GM12878 (cell line): Measurements from ENCODE around the gene DOCK1. TPM values are rescaled to one million over a fixed set of nuclear protein-coding genes. Genes with fewer than 3 reads are reported as not detected.

Experiments
- ATAC-seq: fragments of 200-7000 bp; cut with Tn5 transposase; 3 replicates; pipeline ENCODE4 v1.9.1; 2020; ENCODE audit warnings: mild to moderate bottlenecking, moderate library complexity
- BruUV-seq: library from RNA; stranded (reverse); fragments of 400-500 nt; replicated peaks from 2 replicates; lab custom pipeline; 2021; lab: Mats Ljungman, UMichigan
- CTCF ChIA-PET: fragments of 300-600 bp; sonication (Branson Sonifier 250); formaldehyde crosslinking; extraction: SDS; loops from one replicate; lab custom pipeline; 2021; ENCODE audit warnings: inconsistent platforms; lab: Yijun Ruan, JAX
- POLR2A ChIA-PET: fragments of 350-600 bp; formaldehyde crosslinking; extraction: SDS; loops from one replicate; lab custom pipeline; 2021; ENCODE audit warnings: inconsistent platforms; lab: Charles Lee
- RAD21 ChIA-PET: fragments of 300-600 bp; sonication (Branson Sonifier 250); formaldehyde crosslinking; loops from one replicate; lab custom pipeline; 2023; ENCODE audit warnings: antibody characterized with exemption; ENCODE audit not compliant: unreplicated experiment; lab: Charles Lee
- SMC1A ChIA-PET: fragments of 300-600 bp; sonication (Branson Sonifier 250); formaldehyde crosslinking; loops from one replicate; lab custom pipeline; 2023; ENCODE audit not compliant: unreplicated experiment, uncharacterized antibody; lab: Charles Lee
- DNase-seq: peaks from one replicate; pipeline ENCODE4 v3.0.0-alpha.2; 2011; ENCODE audit warnings: low read depth, low spot score
- FAIRE-seq: peaks from 3 replicates; lab custom pipeline; 2011; peaks lifted over from hg19 to GRCh38; lab: Jason Lieb, UNC
- H2AFZ ChIP-seq: 2 replicates; pipeline ENCODE4 v1.6.0; 2011; ENCODE audit warnings: low read depth, low read length, control low read depth; ENCODE audit not compliant: control insufficient read depth
- H3K27ac ChIP-seq: 2 replicates; pipeline ENCODE4 v1.5.1; 2011; ENCODE audit warnings: control low read depth; ENCODE audit not compliant: control insufficient read depth, insufficient read depth
- H3K27me3 ChIP-seq, 2 experiments: replicated peaks in 1 of 2; 2 replicates each; pipeline versions ENCODE4 v1.6.0 to v1.6.1; 2011; ENCODE audit warnings: low read length in 1 of 2; ENCODE audit not compliant: control insufficient read depth in 2 of 2, insufficient read depth in 2 of 2
- H3K36me3 ChIP-seq, 2 experiments: 2 replicates each; pipeline ENCODE4 v1.5.1; 2011; ENCODE audit warnings: low read length in 1 of 2; ENCODE audit not compliant: control insufficient read depth in 2 of 2, insufficient read depth in 2 of 2
- H3K4me1 ChIP-seq: 2 replicates; pipeline ENCODE4 v1.6.1; 2011; ENCODE audit warnings: mild to moderate bottlenecking, low read length, moderate library complexity, mixed read lengths; ENCODE audit not compliant: control insufficient read depth, insufficient read depth
- H3K4me2 ChIP-seq: 2 replicates; pipeline ENCODE4 v1.6.0; 2011; ENCODE audit warnings: control low read depth; ENCODE audit not compliant: control insufficient read depth, insufficient read depth
- H3K4me3 ChIP-seq: fragments of 200-600 bp; sonication (generic); 2 replicates; pipeline ENCODE4 v1.5.1; 2016
- H3K79me2 ChIP-seq: 2 replicates; pipeline ENCODE4 v1.6.0; 2011; ENCODE audit warnings: low read length; ENCODE audit not compliant: control insufficient read depth, insufficient read depth
- H3K9ac ChIP-seq: 2 replicates; pipeline ENCODE4 v1.8.0; 2011; ENCODE audit warnings: low read length, control low read depth, mixed read lengths; ENCODE audit not compliant: control insufficient read depth, insufficient read depth
- H3K9me3 ChIP-seq: replicated peaks from 3 replicates; pipeline ENCODE4 v1.5.1; 2011; ENCODE audit warnings: mild to moderate bottlenecking, low read length; ENCODE audit not compliant: control insufficient read depth, insufficient read depth
- H4K20me1 ChIP-seq: 2 replicates; pipeline ENCODE4 v1.6.0; 2011; ENCODE audit not compliant: control insufficient read depth, insufficient read depth
- BACH1 ChIP-seq: fragments of 450-650 bp; IDR thresholded peaks from 2 replicates; pipeline ENCODE4 v1.6.1; 2017; ENCODE audit warnings: mild to moderate bottlenecking, borderline replicate concordance
- CBX3 ChIP-seq: fragments of 200-600 bp; sonication (generic); IDR thresholded peaks from 2 replicates; pipeline ENCODE4 v1.6.1; 2016; ENCODE audit warnings: low read depth, borderline replicate concordance
- CEBPB ChIP-seq, 2 experiments: fragments of 150-350 bp in 1 of 2; IDR thresholded peaks; 2 replicates each; pipeline ENCODE4 v1.6.1; 2012 to 2014; ENCODE audit warnings: low read depth in 2 of 2, low read length in 2 of 2, borderline replicate concordance in 1 of 2, inconsistent platforms in 1 of 2
- HDAC2 ChIP-seq: fragments of 200-600 bp; sonication (generic); IDR thresholded peaks from 2 replicates; pipeline ENCODE4 v1.6.1; 2017
- KLF5 ChIP-seq: fragments of 450-650 bp; IDR thresholded peaks from 2 replicates; pipeline ENCODE4 v1.6.1; 2014; ENCODE audit warnings: mild to moderate bottlenecking; ENCODE audit not compliant: partially characterized antibody
- NKRF ChIP-seq: fragments of 450-650 bp; conservative IDR thresholded peaks from 2 replicates; pipeline ENCODE4 v1.6.1; 2017; ENCODE audit warnings: mild to moderate bottlenecking, moderate library complexity
- NR2C2 ChIP-seq: IDR thresholded peaks from 2 replicates; pipeline ENCODE4 v1.6.1; 2011; ENCODE audit warnings: borderline replicate concordance, low read depth; ENCODE audit not compliant: control insufficient read depth, insufficient read length
- PAX8 ChIP-seq: fragments of 450-650 bp; IDR thresholded peaks from 2 replicates; pipeline ENCODE4 v1.6.1; 2017; ENCODE audit warnings: mild to moderate bottlenecking, moderate library complexity
- SP1 ChIP-seq: IDR thresholded peaks from one replicate; pipeline ENCODE4 v1.6.1; 2011; ENCODE audit warnings: low read depth, low read length
- SUZ12 ChIP-seq: fragments of 200-600 bp; sonication (generic); IDR thresholded peaks from one replicate; pipeline ENCODE4 v1.6.1; 2018; ENCODE audit warnings: antibody characterized with exemption, mild to moderate bottlenecking; ENCODE audit not compliant: unreplicated experiment
- ZBED1 ChIP-seq: IDR thresholded peaks from 2 replicates; pipeline ENCODE4 v1.6.1; 2016; ENCODE audit warnings: borderline replicate concordance
- ZNF274 ChIP-seq: IDR thresholded peaks from one replicate; pipeline ENCODE4 v1.8.0; 2011; ENCODE audit not compliant: insufficient read length, insufficient read depth
- ZNF384 ChIP-seq: IDR thresholded peaks from 2 replicates; pipeline ENCODE4 v1.6.1; 2012; ENCODE audit warnings: low read depth, mild to moderate bottlenecking, low read length, improper control_type of control experiment, borderline replicate concordance
- WGBS: methylation state at CpG from one replicate; pipeline ENCODE4 v1.1.6; 2016; ENCODE audit warnings: low lambda C conversion rate; ENCODE audit not compliant: insufficient replicate concordance, insufficient coverage; ENCODE audit errors: missing lambda C conversion rate; 5-methylcytosine and 5-hydroxymethylcytosine counted together
- in situ Hi-C: fragments of 300-500 bp; cut with MboI; formaldehyde crosslinking; loops from 9 replicates; pipeline ENCODE4 v1.14.3; 2018; ENCODE audit warnings: mixed read lengths
- intact Hi-C: fragments of 100-400 bp; cut with micrococcal nuclease; formaldehyde crosslinking; loops from one replicate; pipeline ENCODE4 v1.14.2; 2022; ENCODE audit not compliant: unreplicated experiment
- polyA plus RNA-seq, 11 experiments: library from polyadenylated mRNA; depleted of rRNA in 4 of 11; unstranded in 6 of 11; stranded (reverse) in 5 of 11; fragments of >200 nt; fragmentation: Nextera tagmentation in 4 of 11; fragmentation: Illumina TruSeq in 1 of 11; extraction: Ambion mirVana in 4 of 11; extraction: Trizol in 1 of 11; gene quantifications; 1 replicate in 1 of 11; 2 replicates in 10 of 11; pipeline versions ENCODE4 v1.2.1 to v1.2.3, GENCODE V29; 2011 to 2016; ENCODE audit warnings: inconsistent platforms in 2 of 11, missing spikeins in 2 of 11, low read depth in 1 of 11
- total RNA-seq, 4 experiments: library from RNA; depleted of rRNA in 3 of 4; stranded (reverse); fragments of >200 nt in 3 of 4; fragmentation: Illumina TruSeq in 1 of 4; extraction: Trizol in 1 of 4; gene quantifications; 2 replicates each; pipeline versions ENCODE4 v1.2.1 to v1.2.3, GENCODE V29; 2013 to 2021
- TF ChIP-seq, protein P1 (sequence below): IDR thresholded peaks from 2 replicates; pipeline ENCODE4 v1.6.1; 2012; ENCODE audit warnings: low read depth, low read length, improper control_type of control experiment
- TF ChIP-seq, protein P2 (sequence below): fragments of 450-650 bp; formaldehyde crosslinking; IDR thresholded peaks from 2 replicates; pipeline ENCODE4 v1.5.0; 2022; ENCODE audit warnings: mild to moderate bottlenecking, missing genetic modification characterization
- TF ChIP-seq, protein P3 (sequence below): fragments of 450-650 bp; IDR thresholded peaks from 2 replicates; pipeline ENCODE4 v1.6.1; 2017; ENCODE audit warnings: borderline replicate concordance
- TF ChIP-seq, protein P4 (sequence below): fragments of 450-650 bp; IDR thresholded peaks from 2 replicates; pipeline ENCODE4 v1.6.1; 2016; ENCODE audit warnings: mild to moderate bottlenecking

Gene DOCK1
- total and polyA plus RNA-seq, 10 of the 15 experiments (the other 5 are each of a cell fraction or from before 2014, with no cell fraction given), result 0.05 to 0.18 TPM; not detected in 8

DNA sequence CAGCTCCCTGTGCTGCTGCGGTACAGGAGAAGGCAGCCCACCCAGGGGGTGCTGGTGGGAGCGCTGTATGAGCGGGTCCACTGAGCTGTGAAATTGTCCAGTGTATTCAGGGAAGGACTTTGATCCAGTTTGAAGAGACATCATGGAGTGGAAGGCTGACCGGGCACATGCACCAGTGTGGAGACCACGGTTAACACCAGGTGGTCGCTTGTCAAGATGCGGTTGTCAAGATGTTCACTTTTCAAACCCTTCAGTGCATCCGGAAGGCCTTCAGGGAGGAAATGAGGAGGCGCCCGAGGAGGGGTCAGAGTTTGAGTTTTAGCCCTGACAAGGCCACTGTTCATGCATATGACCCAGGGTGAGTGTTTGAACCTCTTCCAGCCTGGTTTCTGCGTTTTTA, 6.1 kb downstream of the DOCK1 start:
- ChIA-PET RAD21 (no interaction called here), CTCF (no interaction called here), SMC1A (no interaction called here), POLR2A (no interaction called here)
- WGBS, result 49% methylated on average over 11 of the region's 11 CpGs
- H2AFZ ChIP-seq, result no peak overlapping the region
- no peaks in the 10 kb centered on the region for H4K20me1 ChIP-seq
- intact Hi-C loops, result no loop called here
- ATAC-seq, result no peak
- no peak for FAIRE-seq
- H3K9me3 ChIP-seq, result no peaks in the 10 kb centered on the region; the same call in 2 of the 3 replicates
- no peaks in the 10 kb centered on the region for H3K4me1 ChIP-seq
- no peaks in the 10 kb centered on the region for H3K36me3 ChIP-seq
- no peaks in the 10 kb centered on the region for H3K79me2 ChIP-seq
- in situ Hi-C loops, result no loop called here
- H3K27ac ChIP-seq, result no peak overlapping the region
- no TSS peak for BruUV-seq
- H3K27me3 ChIP-seq, result no peaks in the 10 kb centered on the region
- H3K9ac ChIP-seq, result no peak overlapping the region
- H3K4me2 ChIP-seq, result no peak overlapping the region
- DNase-seq, result no peak
- H3K4me3 ChIP-seq, result no peak overlapping the region
- TF ChIP-seq HDAC2, result no peak
- TF ChIP-seq CBX3, result no peak
- TF ChIP-seq KLF5, result no peak
- TF ChIP-seq NR2C2, result no peak
- no peak for TF ChIP-seq ZNF384
- TF ChIP-seq BACH1, result no peak
- no peak for TF ChIP-seq NKRF
- TF ChIP-seq, protein P1, sequence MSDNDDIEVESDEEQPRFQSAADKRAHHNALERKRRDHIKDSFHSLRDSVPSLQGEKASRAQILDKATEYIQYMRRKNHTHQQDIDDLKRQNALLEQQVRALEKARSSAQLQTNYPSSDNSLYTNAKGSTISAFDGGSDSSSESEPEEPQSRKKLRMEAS, result no peak
- no peak for TF ChIP-seq SUZ12
- TF ChIP-seq PAX8, result no peak
- TF ChIP-seq ZBED1, result no peak
- TF ChIP-seq, protein P2, sequence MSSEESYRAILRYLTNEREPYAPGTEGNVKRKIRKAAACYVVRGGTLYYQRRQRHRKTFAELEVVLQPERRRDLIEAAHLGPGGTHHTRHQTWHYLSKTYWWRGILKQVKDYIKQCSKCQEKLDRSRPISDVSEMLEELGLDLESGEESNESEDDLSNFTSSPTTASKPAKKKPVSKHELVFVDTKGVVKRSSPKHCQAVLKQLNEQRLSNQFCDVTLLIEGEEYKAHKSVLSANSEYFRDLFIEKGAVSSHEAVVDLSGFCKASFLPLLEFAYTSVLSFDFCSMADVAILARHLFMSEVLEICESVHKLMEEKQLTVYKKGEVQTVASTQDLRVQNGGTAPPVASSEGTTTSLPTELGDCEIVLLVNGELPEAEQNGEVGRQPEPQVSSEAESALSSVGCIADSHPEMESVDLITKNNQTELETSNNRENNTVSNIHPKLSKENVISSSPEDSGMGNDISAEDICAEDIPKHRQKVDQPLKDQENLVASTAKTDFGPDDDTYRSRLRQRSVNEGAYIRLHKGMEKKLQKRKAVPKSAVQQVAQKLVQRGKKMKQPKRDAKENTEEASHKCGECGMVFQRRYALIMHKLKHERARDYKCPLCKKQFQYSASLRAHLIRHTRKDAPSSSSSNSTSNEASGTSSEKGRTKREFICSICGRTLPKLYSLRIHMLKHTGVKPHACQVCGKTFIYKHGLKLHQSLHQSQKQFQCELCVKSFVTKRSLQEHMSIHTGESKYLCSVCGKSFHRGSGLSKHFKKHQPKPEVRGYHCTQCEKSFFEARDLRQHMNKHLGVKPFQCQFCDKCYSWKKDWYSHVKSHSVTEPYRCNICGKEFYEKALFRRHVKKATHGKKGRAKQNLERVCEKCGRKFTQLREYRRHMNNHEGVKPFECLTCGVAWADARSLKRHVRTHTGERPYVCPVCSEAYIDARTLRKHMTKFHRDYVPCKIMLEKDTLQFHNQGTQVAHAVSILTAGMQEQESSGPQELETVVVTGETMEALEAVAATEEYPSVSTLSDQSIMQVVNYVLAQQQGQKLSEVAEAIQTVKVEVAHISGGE (CRISPR knock-in tag), result no peak
- TF ChIP-seq CEBPB (IDR thresholded peaks at IDR 0.05; ENCODE audit: borderline replicate concordance in 1 of 2, low read depth in 2 of 2, low read length in 2 of 2), result no peak
- TF ChIP-seq, protein P3, sequence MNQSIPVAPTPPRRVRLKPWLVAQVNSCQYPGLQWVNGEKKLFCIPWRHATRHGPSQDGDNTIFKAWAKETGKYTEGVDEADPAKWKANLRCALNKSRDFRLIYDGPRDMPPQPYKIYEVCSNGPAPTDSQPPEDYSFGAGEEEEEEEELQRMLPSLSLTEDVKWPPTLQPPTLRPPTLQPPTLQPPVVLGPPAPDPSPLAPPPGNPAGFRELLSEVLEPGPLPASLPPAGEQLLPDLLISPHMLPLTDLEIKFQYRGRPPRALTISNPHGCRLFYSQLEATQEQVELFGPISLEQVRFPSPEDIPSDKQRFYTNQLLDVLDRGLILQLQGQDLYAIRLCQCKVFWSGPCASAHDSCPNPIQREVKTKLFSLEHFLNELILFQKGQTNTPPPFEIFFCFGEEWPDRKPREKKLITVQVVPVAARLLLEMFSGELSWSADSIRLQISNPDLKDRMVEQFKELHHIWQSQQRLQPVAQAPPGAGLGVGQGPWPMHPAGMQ, result no peak
- TF ChIP-seq ZNF274, result no peak
- TF ChIP-seq, protein P4, sequence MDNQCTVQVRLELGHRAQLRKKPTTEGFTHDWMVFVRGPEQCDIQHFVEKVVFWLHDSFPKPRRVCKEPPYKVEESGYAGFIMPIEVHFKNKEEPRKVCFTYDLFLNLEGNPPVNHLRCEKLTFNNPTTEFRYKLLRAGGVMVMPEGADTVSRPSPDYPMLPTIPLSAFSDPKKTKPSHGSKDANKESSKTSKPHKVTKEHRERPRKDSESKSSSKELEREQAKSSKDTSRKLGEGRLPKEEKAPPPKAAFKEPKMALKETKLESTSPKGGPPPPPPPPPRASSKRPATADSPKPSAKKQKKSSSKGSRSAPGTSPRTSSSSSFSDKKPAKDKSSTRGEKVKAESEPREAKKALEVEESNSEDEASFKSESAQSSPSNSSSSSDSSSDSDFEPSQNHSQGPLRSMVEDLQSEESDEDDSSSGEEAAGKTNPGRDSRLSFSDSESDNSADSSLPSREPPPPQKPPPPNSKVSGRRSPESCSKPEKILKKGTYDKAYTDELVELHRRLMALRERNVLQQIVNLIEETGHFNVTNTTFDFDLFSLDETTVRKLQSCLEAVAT, result no peak
- no peak for TF ChIP-seq SP1
